HAP-1 (cell line): ENCODE data around the gene TBC1D24.

Source experiments
- DNase-seq, 2 experiments: peaks; one replicate each; pipeline ENCODE4 v3.0.0-alpha.2; 2016 to 2020; ENCODE audit warnings: low spot score in 2 of 2
- H3K27me3 ChIP-seq: fragments of 250-450 bp; sonication (Bioruptor Pico); 2 replicates; pipeline ENCODE4 v1.5.1; 2020; ENCODE audit warnings: low read depth, mild to moderate bottlenecking, moderate library complexity
- H3K36me3 ChIP-seq: fragments of 250-450 bp; sonication (Bioruptor Pico); replicated peaks from 2 replicates; pipeline ENCODE4 v1.5.1; 2020; ENCODE audit warnings: mild to moderate bottlenecking
- H3K4me1 ChIP-seq: fragments of 250-450 bp; sonication (Bioruptor Pico); 2 replicates; pipeline ENCODE4 v1.5.1; 2020; ENCODE audit warnings: mild to moderate bottlenecking
- H3K4me3 ChIP-seq: fragments of 250-450 bp; sonication (Bioruptor Pico); 2 replicates; pipeline ENCODE4 v1.5.1; 2020; ENCODE audit warnings: mild to moderate bottlenecking, moderate library complexity
- H3K9me3 ChIP-seq: fragments of 250-450 bp; sonication (Bioruptor Pico); 2 replicates; pipeline ENCODE4 v1.5.1; 2020; ENCODE audit warnings: mild to moderate bottlenecking, moderate library complexity
- in situ Hi-C: fragments of 300-500 bp; cut with MboI; formaldehyde crosslinking; loops from 3 replicates; pipeline ENCODE4 v1.14.3; 2020; ENCODE audit warnings: low sequenced_read_pairs, inconsistent platforms, mixed read lengths

The TBC1D24 gene

DNA sequence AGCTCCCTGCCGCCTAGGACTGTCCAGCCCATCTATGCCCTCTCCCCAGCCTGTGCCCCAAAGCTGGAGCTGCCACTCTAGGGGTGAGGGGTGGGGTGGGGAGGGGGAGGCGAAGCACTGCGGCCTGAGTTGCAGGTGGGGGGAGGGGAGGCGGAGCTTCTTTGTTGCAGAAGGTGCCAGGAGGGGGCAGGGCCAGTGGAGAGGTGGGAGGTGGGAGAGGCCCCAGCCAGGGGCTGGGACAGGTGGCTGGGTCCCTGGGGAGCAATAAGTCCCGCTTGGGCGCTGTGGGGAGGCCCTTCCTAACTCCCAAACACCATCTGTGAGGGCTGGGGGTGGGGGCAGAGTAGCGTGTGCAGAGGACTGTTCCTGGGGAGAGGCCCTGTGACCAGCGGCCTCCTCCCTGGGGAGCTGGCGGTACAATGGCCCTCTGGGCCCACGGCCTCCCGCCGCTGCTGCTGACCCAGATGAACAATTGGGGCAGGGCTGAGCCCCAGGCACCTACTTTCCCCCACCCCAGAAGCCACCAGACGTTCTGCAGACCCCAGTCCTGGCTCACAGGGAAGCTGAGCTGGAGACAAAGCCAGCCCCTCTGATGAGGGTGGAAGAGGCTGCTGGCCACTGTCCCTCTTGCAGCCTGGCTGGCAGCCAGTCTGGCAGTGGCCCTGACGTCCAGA, 6.1 kb upstream of the TBC1D24 start:
- no peaks in the 10 kb centered on the region for H3K9me3 ChIP-seq
- no peaks in the 10 kb centered on the region for H3K27me3 ChIP-seq
- in situ Hi-C loops = no loop called here
- H3K4me3 ChIP-seq = peak overlapping the region; percentile 16; the same call in 1 of the 2 replicates
- DNase-seq = peak; percentile 85 to 93
- H3K36me3 ChIP-seq = peaks cover 2% of the 10 kb centered on the region; the same call in 1 of the 2 replicates
- peaks cover 31% of the 10 kb centered on the region for H3K4me1 ChIP-seq

DNA sequence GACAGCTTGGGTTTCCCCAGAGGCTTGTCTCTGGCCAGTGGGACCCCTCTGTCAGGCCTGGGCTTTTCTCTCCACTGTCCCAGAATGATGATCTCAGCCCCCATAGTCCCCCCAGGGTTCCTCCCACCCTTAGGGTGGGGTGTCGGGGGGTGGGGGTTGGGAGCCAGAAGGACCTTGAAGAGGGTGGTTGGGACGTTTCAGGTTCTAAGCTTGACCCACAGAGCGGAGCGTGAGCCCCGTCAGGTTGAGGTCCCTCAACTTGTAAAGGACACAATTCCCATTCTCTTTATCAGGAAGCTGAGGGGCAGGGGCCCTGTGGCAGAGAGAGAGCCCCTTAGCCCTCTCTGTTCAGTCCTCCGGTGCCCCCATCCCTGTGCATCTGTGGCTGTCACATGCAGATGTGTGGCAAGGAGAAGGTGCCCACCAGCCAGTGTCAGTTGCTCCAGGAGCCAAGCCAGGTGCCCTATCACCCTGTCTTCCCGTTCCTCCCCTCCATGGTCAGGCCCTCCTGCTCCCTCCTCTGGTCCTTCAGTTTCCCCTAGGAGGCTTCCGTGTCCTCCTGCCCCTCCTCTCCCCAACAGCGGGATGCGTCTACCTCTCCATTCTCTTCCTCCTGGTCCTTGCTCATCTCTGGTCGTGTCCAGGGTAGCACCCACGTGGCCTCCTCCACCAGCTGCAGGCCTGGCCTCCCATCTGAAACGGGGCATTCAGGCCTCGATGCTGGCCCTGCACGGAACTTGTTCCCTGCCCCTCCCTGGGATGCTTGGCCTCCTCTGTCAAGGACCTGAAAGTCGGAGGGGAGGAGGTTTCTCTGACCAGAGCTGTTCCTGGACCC, 5.3 kb upstream of the TBC1D24 start:
- Histone ChIP-seq H3K4me3 (no peak overlapping the region), H3K9me3 (no peaks in the 10 kb centered on the region), H3K27me3 (no peaks in the 10 kb centered on the region), H3K4me1 (peaks cover 31% of the 10 kb centered on the region), H3K36me3 (peaks cover 2% of the 10 kb centered on the region; the same call in 1 of the 2 replicates)
- in situ Hi-C loops = no loop called here
- no peak for DNase-seq

GRCh38 chr16:2470234-2470601, 4.7 kb upstream of the TBC1D24 start:
- peaks cover 3% of the 10 kb centered on the region; the same call in 1 of the 2 replicates for H3K36me3 ChIP-seq

DNA sequence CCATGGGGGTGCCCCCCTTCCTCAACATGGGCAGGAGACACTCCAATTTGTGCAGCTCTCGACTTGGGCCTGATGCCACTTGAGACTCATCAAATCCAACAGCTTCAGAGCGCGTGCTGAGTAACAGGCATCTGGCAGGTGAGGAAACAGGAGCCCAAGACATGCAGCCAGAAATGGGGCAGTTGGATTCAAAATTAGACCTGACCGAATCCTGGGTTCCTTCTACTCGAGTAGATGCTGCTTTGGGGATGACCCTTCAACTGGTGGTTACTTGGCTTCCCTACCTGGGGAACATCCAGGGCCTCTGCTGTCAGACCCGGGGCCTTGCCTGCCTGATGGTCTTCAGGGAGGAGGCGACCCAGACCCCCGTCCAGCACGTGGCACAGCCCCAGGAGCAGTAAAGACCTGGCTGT, 4.3 kb upstream of the TBC1D24 start:
- peaks cover 3% of the 10 kb centered on the region; the same call in 1 of the 2 replicates for H3K36me3 ChIP-seq
- peaks cover 31% of the 10 kb centered on the region for H3K4me1 ChIP-seq
- in situ Hi-C loops = no loop called here
- no peaks in the 10 kb centered on the region for H3K9me3 ChIP-seq
- H3K4me3 ChIP-seq = no peak overlapping the region
- no peak for DNase-seq
- H3K27me3 ChIP-seq = no peaks in the 10 kb centered on the region

More at GRCh38 chr16:2470234-2470601, 4.7 kb upstream of the TBC1D24 start:
- H3K4me1 ChIP-seq = peaks cover 31% of the 10 kb centered on the region
- no peaks in the 10 kb centered on the region for H3K27me3 ChIP-seq
- DNase-seq = no peak
- H3K4me3 ChIP-seq = no peak overlapping the region
- in situ Hi-C loops = no loop called here
- no peaks in the 10 kb centered on the region for H3K9me3 ChIP-seq

DNA sequence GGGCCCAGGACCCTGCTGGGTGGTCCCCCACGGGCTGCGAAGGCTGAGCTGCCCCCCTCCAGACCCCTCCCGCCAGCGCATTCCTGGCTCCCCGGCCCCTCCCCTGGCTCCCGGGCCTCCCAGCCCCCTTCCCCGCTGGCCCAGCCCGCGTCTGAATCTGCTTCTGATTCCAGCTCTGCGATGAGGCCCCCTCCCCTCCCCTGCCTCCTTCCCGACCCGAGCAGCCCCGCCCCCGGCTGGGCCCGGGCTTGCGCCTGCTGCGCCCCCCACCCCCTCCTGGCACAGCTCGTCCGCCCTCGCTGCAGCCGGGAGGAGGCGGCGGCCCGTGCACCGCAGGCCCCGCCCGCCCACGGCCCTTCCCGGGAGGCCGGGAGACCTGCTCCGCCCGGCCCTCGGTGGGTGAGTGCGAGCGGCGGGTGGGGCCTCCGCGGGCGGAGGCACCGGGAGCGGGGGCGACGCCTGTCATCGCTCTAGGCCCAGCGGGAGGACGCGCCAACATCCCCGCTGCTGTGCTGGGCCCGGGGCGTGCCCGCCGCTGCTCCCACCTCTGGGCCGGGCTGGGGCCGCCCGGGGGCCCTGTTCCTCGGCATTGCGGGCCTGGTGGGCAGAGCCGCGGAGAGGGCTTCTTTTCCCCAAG, 3.8 kb upstream of the TBC1D24 start, which contains the start of gene NTN3:
TSS of gene NTN3 (plus strand) at position 282 of the 637 bp plus-strand sequence. CDS start 405 bp downstream, outside the sequence.
- peak; percentile 26 to 79 for DNase-seq
- in situ Hi-C loops = no loop called here
- Histone ChIP-seq H3K4me3 (no peak within 1 kb of the TSS), H3K4me1 (peaks cover 34% of the 10 kb centered on the region), H3K36me3 (0 out of 2 replicates have a peak, but pooled peaks cover 3% of the 10 kb centered on the region), H3K27me3 (no peaks in the 10 kb centered on the region), H3K9me3 (no peaks in the 10 kb centered on the region)

- no peak for DNase-seq
- Histone ChIP-seq H3K36me3 (0 out of 2 replicates have a peak, but pooled peaks cover 3% of the 10 kb centered on the region), H3K27me3 (no peaks in the 10 kb centered on the region), H3K9me3 (no peaks in the 10 kb centered on the region), H3K4me3 (no peak overlapping the region), H3K4me1 (peaks cover 34% of the 10 kb centered on the region)
- in situ Hi-C loops = no loop called here
These were observed 3.1 kb upstream of the TBC1D24 start for GRCh38 chr16:2471653-2472487.

GRCh38 chr16:2472488-2472864, 2.5 kb upstream of the TBC1D24 start:
- in situ Hi-C loops = no loop called here
- H3K36me3 ChIP-seq = 0 out of 2 replicates have a peak, but pooled peaks cover 3% of the 10 kb centered on the region
- no peaks in the 10 kb centered on the region for H3K9me3 ChIP-seq
- DNase-seq = no peak
- peaks cover 34% of the 10 kb centered on the region for H3K4me1 ChIP-seq
- H3K4me3 ChIP-seq = no peak overlapping the region
- no peaks in the 10 kb centered on the region for H3K27me3 ChIP-seq

DNA sequence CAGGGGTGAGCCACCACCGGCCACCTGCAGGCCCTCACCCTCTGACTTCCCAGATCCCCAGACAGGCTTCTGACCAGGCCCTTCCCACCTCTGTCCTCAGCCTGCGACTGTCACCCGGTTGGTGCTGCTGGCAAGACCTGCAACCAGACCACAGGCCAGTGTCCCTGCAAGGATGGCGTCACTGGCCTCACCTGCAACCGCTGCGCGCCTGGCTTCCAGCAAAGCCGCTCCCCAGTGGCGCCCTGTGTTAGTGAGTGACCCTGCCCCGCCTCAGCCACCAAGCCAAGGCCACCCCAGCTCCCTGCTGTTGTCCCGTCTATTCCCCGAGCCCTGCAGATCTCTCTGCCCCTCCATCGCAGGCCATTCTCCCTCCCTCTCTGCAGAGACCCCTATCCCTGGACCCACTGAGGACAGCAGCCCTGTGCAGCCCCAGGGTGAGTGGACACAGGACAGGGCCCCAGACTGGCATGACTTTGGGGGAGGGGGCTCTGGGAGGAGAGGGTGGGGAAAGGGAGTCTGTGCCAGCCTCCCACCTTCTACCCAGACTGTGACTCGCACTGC, 2.0 kb upstream of the TBC1D24 start:
- no peak for DNase-seq
- 0 out of 2 replicates have a peak, but pooled peaks cover 3% of the 10 kb centered on the region for H3K36me3 ChIP-seq
- H3K27me3 ChIP-seq = no peaks in the 10 kb centered on the region
- peaks cover 33% of the 10 kb centered on the region for H3K4me1 ChIP-seq
- H3K4me3 ChIP-seq = peak overlapping the region; percentile 24
- in situ Hi-C loops = no loop called here
- no peaks in the 10 kb centered on the region for H3K9me3 ChIP-seq

DNA sequence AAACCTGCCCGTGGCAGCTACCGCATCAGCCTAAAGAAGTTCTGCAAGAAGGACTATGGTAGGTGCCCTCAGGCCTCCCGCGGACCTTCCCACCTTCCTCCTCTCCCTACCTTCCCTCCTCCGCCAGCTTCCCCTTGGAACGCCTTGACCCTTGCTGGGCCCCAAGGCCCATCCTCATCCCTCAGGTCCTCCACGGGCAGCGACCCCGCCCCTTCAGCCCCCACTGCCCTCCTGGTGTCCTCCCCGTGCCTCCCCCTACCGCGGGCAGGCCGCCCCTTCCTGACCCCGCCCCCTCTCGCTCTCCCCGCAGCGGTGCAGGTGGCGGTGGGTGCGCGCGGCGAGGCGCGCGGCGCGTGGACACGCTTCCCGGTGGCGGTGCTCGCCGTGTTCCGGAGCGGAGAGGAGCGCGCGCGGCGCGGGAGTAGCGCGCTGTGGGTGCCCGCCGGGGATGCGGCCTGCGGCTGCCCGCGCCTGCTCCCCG, 1.4 kb upstream of the TBC1D24 start:
- H3K27me3 ChIP-seq = no peaks in the 10 kb centered on the region
- in situ Hi-C loops = no loop called here
- H3K36me3 ChIP-seq = 0 out of 2 replicates have a peak, but pooled peaks cover 3% of the 10 kb centered on the region
- H3K4me3 ChIP-seq = peak overlapping the region; percentile 24
- peaks cover 27% of the 10 kb centered on the region for H3K4me1 ChIP-seq
- no peaks in the 10 kb centered on the region for H3K9me3 ChIP-seq
- peak in 1 of 2 experiments; percentile 79 for DNase-seq

DNA sequence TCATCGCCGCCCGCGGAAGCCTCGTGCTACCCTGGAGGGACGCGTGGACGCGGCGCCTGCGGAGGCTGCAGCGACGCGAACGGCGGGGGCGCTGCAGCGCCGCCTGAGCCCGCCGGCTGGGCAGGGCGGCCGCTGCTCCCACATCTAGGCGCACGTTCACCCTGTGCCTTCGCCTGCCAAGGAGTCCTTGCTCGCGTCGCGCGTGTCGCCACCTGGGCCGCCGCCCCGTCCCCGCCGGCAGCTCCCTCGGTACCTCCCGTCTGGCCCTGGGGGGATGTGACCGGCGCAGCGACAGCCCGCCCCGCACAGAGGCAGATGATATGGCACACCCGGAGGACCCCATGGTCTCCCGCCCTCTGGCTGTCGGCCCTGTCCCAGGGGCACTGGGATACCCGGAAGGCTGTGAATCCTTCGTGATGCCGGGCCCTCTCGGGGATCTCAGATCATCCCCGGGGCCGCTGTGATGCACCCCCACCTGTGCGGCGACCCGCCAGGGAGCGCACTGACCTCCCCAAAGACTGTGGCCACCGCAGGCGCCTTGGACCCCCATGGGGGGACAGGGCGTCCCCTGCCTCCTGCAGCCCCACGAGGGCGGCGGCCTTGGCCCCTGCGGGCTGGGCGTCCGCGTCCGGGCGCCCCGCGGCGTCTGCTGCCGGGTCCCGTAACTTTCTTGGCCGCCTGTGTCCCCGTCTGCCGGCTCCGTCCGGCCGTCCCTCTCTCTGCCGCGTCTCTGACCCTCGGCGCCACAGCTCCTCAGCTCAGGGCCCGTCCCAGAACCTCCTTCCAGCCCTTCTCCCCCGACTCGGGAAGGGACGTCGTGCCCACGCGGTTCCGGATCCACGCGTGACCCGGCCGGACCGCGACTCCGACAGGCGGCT, 689 bp upstream of the TBC1D24 start:
- H3K9me3 ChIP-seq = no peaks in the 10 kb centered on the region
- peaks cover 20% of the 10 kb centered on the region for H3K4me1 ChIP-seq
- DNase-seq = peak; percentile 22 to 57
- in situ Hi-C loops = no loop called here
- no peaks in the 10 kb centered on the region for H3K27me3 ChIP-seq
- H3K4me3 ChIP-seq = peak overlapping the region; percentile 72
- 0 out of 2 replicates have a peak, but pooled peaks cover 3% of the 10 kb centered on the region for H3K36me3 ChIP-seq

GRCh38 chr16:2475413-2476344, 752 bp downstream of the TBC1D24 start:
- H3K27me3 ChIP-seq = no peaks in the 10 kb centered on the region
- in situ Hi-C loops = no loop called here

More at GRCh38 chr16:2475413-2476344, 752 bp downstream of the TBC1D24 start:
- DNase-seq = peak in 1 of 2 experiments; percentile 50
- Histone ChIP-seq H3K4me1 (peaks cover 13% of the 10 kb centered on the region), H3K36me3 (0 out of 2 replicates have a peak, but pooled peaks cover 3% of the 10 kb centered on the region), H3K9me3 (no peaks in the 10 kb centered on the region), H3K4me3 (peak overlapping the region; percentile 41)
